Muscle of leg (tissue), 11 donors: Measurements from ENCODE around the gene KCNH1. TPM values are rescaled to one million over a fixed set of nuclear protein-coding genes. Genes with fewer than 3 reads are reported as not detected.

ENCODE experiments used
- DNase-seq: peaks from one replicate; pipeline ENCODE4 v3.0.0; 2013
- H3K27ac ChIP-seq: one replicate; pipeline ENCODE4 v1.5.1; 2013; ENCODE audit warnings: mild to moderate bottlenecking, low read length, control low read depth
- H3K27me3 ChIP-seq: one replicate; pipeline ENCODE4 v1.6.1; 2013; ENCODE audit warnings: low read length; ENCODE audit not compliant: control insufficient read depth, insufficient read depth
- H3K36me3 ChIP-seq: one replicate; pipeline ENCODE4 v1.6.1; 2013; ENCODE audit warnings: low read length; ENCODE audit not compliant: control insufficient read depth, insufficient read depth
- H3K4me1 ChIP-seq: one replicate; pipeline ENCODE4 v1.6.1; 2013; ENCODE audit warnings: low read length; ENCODE audit not compliant: control insufficient read depth, insufficient read depth
- H3K4me3 ChIP-seq: one replicate; pipeline ENCODE4 v1.5.1; 2013; ENCODE audit warnings: low read length, control low read depth
- H3K9me3 ChIP-seq: replicated peaks from 2 replicates; pipeline ENCODE4 v1.6.1; 2013; ENCODE audit warnings: low read depth, low read length; ENCODE audit not compliant: control insufficient read depth
- WGBS: methylation state at CpG from one replicate; pipeline ENCODE4 v1.1.5; 2013; ENCODE audit warnings: missing lambda C conversion rate; ENCODE audit not compliant: insufficient coverage; 5-methylcytosine and 5-hydroxymethylcytosine counted together
- polyA plus RNA-seq, 8 donors: library from polyadenylated mRNA; unstranded; fragments of 120-200 nt; gene quantifications; one replicate each; pipeline versions ENCODE4 v1.2.1 to v1.2.3, GENCODE V29; 2013; ENCODE audit warnings: inconsistent platforms in 1 of 8, low replicate concordance in 1 of 8; ENCODE audit not compliant: insufficient read length in 8 of 8, insufficient read depth in 1 of 8
- total RNA-seq: library from RNA; stranded (reverse); fragments of 120-200 nt; gene quantifications from one replicate; pipeline ENCODE4 v1.2.4, GENCODE V29; 2013

Gene KCNH1
- total and polyA plus RNA-seq, 9 donors: 0.19 to 0.51 (median 0.28) TPM

GRCh38 chr1:210817385-210818275, 316.3 kb downstream of the KCNH1 start:
- no peak overlapping the region for H3K27ac ChIP-seq
- no peaks in the 10 kb centered on the region for H3K4me1 ChIP-seq
- H3K9me3 ChIP-seq: no peaks in the 10 kb centered on the region
- H3K4me3 ChIP-seq: no peak overlapping the region
- no peak for DNase-seq
- no peaks in the 10 kb centered on the region for H3K27me3 ChIP-seq
- 40% methylated on average over 1 of the region's 2 CpGs for WGBS
- no peaks in the 10 kb centered on the region for H3K36me3 ChIP-seq

- no peak overlapping the region for H3K27ac ChIP-seq
- DNase-seq: no peak
- H3K4me1 ChIP-seq: no peaks in the 10 kb centered on the region
- no peaks in the 10 kb centered on the region for H3K36me3 ChIP-seq
- no peaks in the 10 kb centered on the region for H3K27me3 ChIP-seq
- H3K4me3 ChIP-seq: no peak overlapping the region
- no peaks in the 10 kb centered on the region for H3K9me3 ChIP-seq
- WGBS: 63% methylated on average over 11 of the region's 13 CpGs
Measured at GRCh38 chr1:210815641-210816550, 318.1 kb downstream of the KCNH1 start.

- Histone ChIP-seq H3K27me3 (no peaks in the 10 kb centered on the region), H3K36me3 (no peaks in the 10 kb centered on the region), H3K4me3 (no peak overlapping the region), H3K27ac (no peak overlapping the region), H3K9me3 (no peaks in the 10 kb centered on the region), H3K4me1 (no peaks in the 10 kb centered on the region)
- DNase-seq: no peak
Measured at GRCh38 chr1:210814382-210815123, 319.4 kb downstream of the KCNH1 start.

- Histone ChIP-seq H3K9me3 (no peaks in the 10 kb centered on the region), H3K36me3 (no peaks in the 10 kb centered on the region), H3K4me1 (no peaks in the 10 kb centered on the region), H3K4me3 (no peak overlapping the region), H3K27ac (no peak overlapping the region), H3K27me3 (no peaks in the 10 kb centered on the region)
- 100% methylated on average over 1 of the region's 4 CpGs for WGBS
- DNase-seq: no peak
Measured at GRCh38 chr1:210801501-210801900, 332.4 kb downstream of the KCNH1 start.

GRCh38 chr1:210800756-210801155, 333.2 kb downstream of the KCNH1 start:
- Histone ChIP-seq H3K4me3 (no peak overlapping the region), H3K36me3 (no peaks in the 10 kb centered on the region)
- WGBS: no CpG with 5 or more reads among the region's 3 CpGs

GRCh38 chr1:210800301-210800700, 333.6 kb downstream of the KCNH1 start:
- DNase-seq: no peak
- Histone ChIP-seq H3K4me1 (no peaks in the 10 kb centered on the region), H3K9me3 (no peaks in the 10 kb centered on the region), H3K36me3 (no peaks in the 10 kb centered on the region), H3K27me3 (no peaks in the 10 kb centered on the region), H3K4me3 (no peak overlapping the region), H3K27ac (no peak overlapping the region)
- WGBS: 92% methylated on average over 2 of the region's 4 CpGs

More at GRCh38 chr1:210800756-210801155, 333.2 kb downstream of the KCNH1 start:
- Histone ChIP-seq H3K4me1 (no peaks in the 10 kb centered on the region), H3K27ac (no peak overlapping the region), H3K27me3 (no peaks in the 10 kb centered on the region), H3K9me3 (no peaks in the 10 kb centered on the region)
- DNase-seq: no peak

GRCh38 chr1:210797422-210797821, 336.5 kb downstream of the KCNH1 start:
- Histone ChIP-seq H3K9me3 (no peaks in the 10 kb centered on the region), H3K4me1 (no peaks in the 10 kb centered on the region), H3K36me3 (no peaks in the 10 kb centered on the region), H3K4me3 (no peak overlapping the region), H3K27me3 (no peaks in the 10 kb centered on the region), H3K27ac (no peak overlapping the region)
- no peak for DNase-seq
- WGBS: 85% methylated on average over 8 of the region's 8 CpGs

- Histone ChIP-seq H3K27me3 (no peaks in the 10 kb centered on the region), H3K4me3 (no peak overlapping the region), H3K27ac (no peak overlapping the region), H3K9me3 (no peaks in the 10 kb centered on the region), H3K4me1 (no peaks in the 10 kb centered on the region), H3K36me3 (no peaks in the 10 kb centered on the region)
- DNase-seq: no peak
- 85% methylated on average over 4 of the region's 5 CpGs for WGBS
Measured at GRCh38 chr1:210796421-210796820, 337.5 kb downstream of the KCNH1 start.

- no peaks in the 10 kb centered on the region for H3K4me1 ChIP-seq
- WGBS: no CpG with 5 or more reads among the region's 1 CpG
- DNase-seq: no peak
Measured at GRCh38 chr1:210794445-210794844, 339.5 kb downstream of the KCNH1 start.

More at GRCh38 chr1:210794445-210794844, 339.5 kb downstream of the KCNH1 start:
- H3K9me3 ChIP-seq: no peaks in the 10 kb centered on the region
- no peak overlapping the region for H3K27ac ChIP-seq
- no peaks in the 10 kb centered on the region for H3K27me3 ChIP-seq
- H3K36me3 ChIP-seq: no peaks in the 10 kb centered on the region
- no peak overlapping the region for H3K4me3 ChIP-seq
